GM19099 (cell line): Measurements from ENCODE around the gene GBGT1.
A peak's percentile ranks its signal among the peaks of the same experiment; 100 is the strongest.
"Not testable (repeated sequence)": the region's sequence is repeated elsewhere in the genome, so short reads cannot be mapped to it uniquely, and the experiment has no call there.

ENCODE experiments used
- POLR2A ChIP-seq: IDR thresholded peaks from 3 replicates; pipeline ENCODE4 v1.6.1; 2011; ENCODE audit warnings: low read depth; ENCODE audit not compliant: insufficient read length; ENCODE audit errors: extremely low read depth

GBGT1 gene

GRCh38 chr9:133163504-133164172 is at the start of gene GBGT1:
Gene GBGT1 (minus strand): TSS chr9:133163914. CDS start chr9:133162412, 1,502 bp downstream.
- peak; percentile 57 for TF ChIP-seq POLR2A

- TF ChIP-seq POLR2A = no peak
These were observed 46.9 kb upstream of the GBGT1 start for GRCh38 chr9:133210609-133211008.

- no peak for TF ChIP-seq POLR2A
These were observed 46.5 kb upstream of the GBGT1 start for GRCh38 chr9:133210202-133210532.

- not testable (repeated sequence) for TF ChIP-seq POLR2A
These were observed 45.2 kb upstream of the GBGT1 start, which contains the start of gene OBP2B for GRCh38 chr9:133208880-133209300. Gene OBP2B (minus strand): TSS chr9:133209250. CDS start chr9:133209199, 51 bp downstream.

- no peak for TF ChIP-seq POLR2A
These were observed 43.9 kb upstream of the GBGT1 start for GRCh38 chr9:133207540-133208170.

GRCh38 chr9:133207021-133207531 is 43.4 kb upstream of the GBGT1 start:
- TF ChIP-seq POLR2A = no peak

GRCh38 chr9:133205996-133206931 is 42.5 kb upstream of the GBGT1 start:
- TF ChIP-seq POLR2A = no peak

GRCh38 chr9:133204993-133205336 is 41.3 kb upstream of the GBGT1 start:
- no peak for TF ChIP-seq POLR2A

GRCh38 chr9:133204335-133204992 is 40.8 kb upstream of the GBGT1 start:
- no peak for TF ChIP-seq POLR2A

- no peak for TF ChIP-seq POLR2A
These were observed 39.9 kb upstream of the GBGT1 start for GRCh38 chr9:133203506-133204075.

- no peak for TF ChIP-seq POLR2A
These were observed 39.2 kb upstream of the GBGT1 start for GRCh38 chr9:133202688-133203453.

- no peak for TF ChIP-seq POLR2A
These were observed 38.4 kb upstream of the GBGT1 start for GRCh38 chr9:133202145-133202513.

GRCh38 chr9:133201424-133202144 is 37.9 kb upstream of the GBGT1 start:
- no peak for TF ChIP-seq POLR2A
